ENCODE measurements around the gene MITF. TPM values are rescaled to one million over a fixed set of nuclear protein-coding genes. Genes with fewer than 3 reads are reported as not detected.

Gene MITF
- total RNA-seq, 1 experiment from 2014 or later, result 11.7 TPM

- no peak for DNase-seq (ENCODE audit: low read depth)
Measured at GRCh38 chr3:69961706-69962439, 222.6 kb downstream of the MITF start.

GRCh38 chr3:69963643-69964042, 224.4 kb downstream of the MITF start:
- DNase-seq (ENCODE audit: low read depth), result no peak

GRCh38 chr3:69967156-69967555, 227.9 kb downstream of the MITF start:
- no peak for DNase-seq (ENCODE audit: low read depth)

- no peak for DNase-seq (ENCODE audit: low read depth)
Measured at GRCh38 chr3:69970827-69971226, 231.6 kb downstream of the MITF start.

GRCh38 chr3:69972672-69973071, 233.4 kb downstream of the MITF start:
- DNase-seq (ENCODE audit: low read depth), result peak; percentile 4

GRCh38 chr3:69976021-69976420, 236.8 kb downstream of the MITF start:
- no peak for DNase-seq (ENCODE audit: low read depth)

- no peak for DNase-seq (ENCODE audit: low read depth)
Measured at GRCh38 chr3:69983546-69984265, 244.4 kb downstream of the MITF start.

GRCh38 chr3:69985266-69985665, 246.0 kb downstream of the MITF start:
- no peak for DNase-seq (ENCODE audit: low read depth)

GRCh38 chr3:69986419-69986818, 247.2 kb downstream of the MITF start:
- no peak for DNase-seq (ENCODE audit: low read depth)

GRCh38 chr3:69987833-69988232, 248.6 kb downstream of the MITF start:
- DNase-seq (ENCODE audit: low read depth), result no peak

- DNase-seq (ENCODE audit: low read depth), result no peak
Measured at GRCh38 chr3:69993757-69994156, 254.5 kb downstream of the MITF start.

- no peak for DNase-seq (ENCODE audit: low read depth)
Measured at GRCh38 chr3:69994919-69995318, 255.7 kb downstream of the MITF start.

GRCh38 chr3:69997631-69998307, 258.5 kb downstream of the MITF start:
- peak; percentile 7 for DNase-seq (ENCODE audit: low read depth)

GRCh38 chr3:69998759-69999139, 259.5 kb downstream of the MITF start:
- DNase-seq (ENCODE audit: low read depth), result peak; percentile 7

GRCh38 chr3:69999140-70000027, 260.1 kb downstream of the MITF start, which contains the start of gene SAMMSON:
Gene SAMMSON (plus strand): TSS chr3:69999733.
- peak; percentile 64 for DNase-seq (ENCODE audit: low read depth)

- no peak for DNase-seq (ENCODE audit: low read depth)
Measured at GRCh38 chr3:70000028-70000410, 260.8 kb downstream of the MITF start.

GRCh38 chr3:70000563-70001081, 261.4 kb downstream of the MITF start:
- DNase-seq (ENCODE audit: low read depth), result peak; percentile 14

- no peak for DNase-seq (ENCODE audit: low read depth)
Measured at GRCh38 chr3:70003119-70003518, 263.9 kb downstream of the MITF start.

GRCh38 chr3:70006089-70006488, 266.8 kb downstream of the MITF start:
- DNase-seq (ENCODE audit: low read depth), result no peak

- no peak for DNase-seq (ENCODE audit: low read depth)
Measured at GRCh38 chr3:70010346-70010745, 271.1 kb downstream of the MITF start.

- no peak for DNase-seq (ENCODE audit: low read depth)
Measured at GRCh38 chr3:70011582-70011981, 272.3 kb downstream of the MITF start.
